ENCODE measurements around the gene RSPRY1.
"Not testable (repeated sequence)": the region's sequence is repeated elsewhere in the genome, so short reads cannot be mapped to it uniquely, and the experiment has no call there.

Gene RSPRY1

DNA sequence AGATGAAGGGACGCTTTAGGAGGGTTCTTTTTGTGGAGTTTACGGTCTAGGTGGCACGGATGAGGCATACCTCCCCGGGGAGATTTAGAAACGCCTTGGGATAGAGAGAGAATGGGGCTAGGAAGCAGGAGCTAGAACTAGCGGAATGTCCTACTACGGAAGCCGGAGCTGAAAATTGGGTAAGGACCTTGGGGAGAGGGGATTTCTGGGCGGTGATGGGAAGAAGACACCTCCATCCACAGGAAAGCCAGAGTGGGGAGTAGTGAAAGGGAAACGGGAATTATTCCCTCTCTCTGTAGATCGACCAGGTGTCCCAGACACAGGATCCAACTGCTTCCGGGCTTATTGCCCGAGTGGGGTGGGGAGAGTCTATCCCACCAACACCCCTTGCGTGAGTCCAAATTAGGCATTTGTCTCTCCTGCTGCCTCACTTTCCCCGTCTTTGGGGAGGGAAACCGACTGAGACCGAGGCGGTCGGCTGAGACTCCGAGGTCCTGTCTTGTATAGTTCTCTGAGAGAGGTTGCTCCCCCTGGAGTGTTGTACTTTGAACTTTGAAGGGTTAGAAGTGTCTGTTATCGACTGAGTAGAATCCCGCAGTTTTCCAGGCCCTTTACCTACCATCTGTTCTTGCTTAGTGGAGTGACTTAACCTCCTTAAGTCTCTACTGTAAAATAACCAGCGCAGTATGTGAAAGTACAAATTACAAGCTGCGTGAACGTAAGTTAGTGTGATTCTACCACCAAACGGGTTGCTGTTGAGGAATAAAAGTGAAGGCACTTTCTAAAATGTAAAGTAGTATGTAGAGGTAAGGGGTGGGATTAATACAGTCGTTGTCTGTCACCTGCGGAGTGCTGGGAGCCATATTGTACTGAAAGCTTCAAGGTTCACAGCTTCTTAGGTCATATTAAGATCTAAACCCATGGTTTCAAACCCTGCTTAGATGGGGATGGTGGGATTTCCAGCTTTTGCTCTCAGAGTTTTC, 1.0 kb downstream of the RSPRY1 start:
- peak; percentile 20 for DNase-seq

DNA sequence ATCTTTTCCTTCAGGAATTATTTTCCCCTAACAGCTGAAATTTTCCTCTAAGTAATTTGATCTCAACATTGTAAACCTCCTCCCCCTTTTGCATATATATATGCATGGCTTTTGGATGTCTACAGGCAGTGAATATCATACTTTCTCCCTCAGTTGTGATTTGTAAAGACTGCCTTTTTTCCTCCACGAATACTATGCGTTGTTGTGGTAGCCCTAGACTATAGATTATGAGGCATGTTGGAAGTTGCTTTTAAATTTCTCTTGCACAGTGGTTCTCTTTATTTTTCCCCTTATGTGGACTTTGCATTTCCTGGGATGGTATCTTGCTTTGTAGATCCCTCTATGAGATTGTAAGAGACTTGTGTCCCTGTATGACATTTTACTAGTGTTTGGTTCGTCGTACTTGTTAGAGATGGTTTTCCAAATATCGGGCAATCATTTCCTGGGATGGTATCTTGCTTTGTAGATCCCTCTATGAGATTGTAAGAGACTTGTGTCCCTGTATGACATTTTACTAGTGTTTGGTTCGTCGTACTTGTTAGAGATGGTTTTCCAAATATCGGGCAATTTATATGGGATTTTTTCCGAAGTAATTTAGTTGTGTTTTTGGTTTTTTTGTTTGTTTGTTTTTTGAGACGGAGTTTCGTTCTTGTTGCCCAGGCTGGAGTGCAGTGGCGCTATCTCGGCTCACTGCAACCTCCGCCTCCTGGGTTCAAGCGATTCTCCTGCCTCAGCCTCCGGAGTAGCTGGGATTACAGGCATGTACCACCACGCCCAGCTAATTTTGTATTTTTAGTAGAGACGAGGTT, 2.0 kb downstream of the RSPRY1 start:
- DNase-seq = not testable (repeated sequence)

DNA sequence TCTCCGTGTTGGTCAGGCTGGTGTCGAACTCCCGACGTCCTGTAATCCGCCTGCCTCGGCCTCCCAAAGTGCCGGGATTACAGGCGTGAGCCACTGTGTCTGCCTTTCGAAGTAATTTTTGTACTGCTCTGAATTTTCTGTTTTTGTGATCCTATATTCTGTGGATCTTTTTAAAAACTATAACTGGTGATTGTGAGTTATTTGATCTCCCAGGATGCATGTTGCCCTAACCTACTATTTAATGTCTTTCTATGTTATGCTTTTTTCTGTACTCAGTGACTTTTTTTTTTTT, 2.5 kb downstream of the RSPRY1 start:
- DNase-seq = no peak

DNA sequence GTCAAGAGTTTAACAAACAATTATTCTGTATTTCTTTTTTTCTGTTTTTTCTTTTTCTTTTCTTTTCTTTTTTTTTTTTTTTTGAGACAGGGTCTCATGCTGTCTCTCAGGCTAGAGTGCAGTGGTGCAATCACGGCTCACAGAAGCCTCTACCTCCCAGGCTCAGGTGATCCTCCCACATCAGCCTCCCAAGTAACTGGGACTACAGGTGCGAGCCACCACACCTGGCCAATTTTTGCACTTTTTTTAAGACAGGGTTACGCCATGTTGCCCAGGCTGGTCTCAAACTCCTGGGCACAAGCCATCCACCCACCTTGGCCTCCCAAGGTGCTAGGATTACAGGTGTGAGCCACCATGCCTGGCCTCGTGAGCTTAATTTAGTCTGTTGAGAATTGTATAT, 3.4 kb downstream of the RSPRY1 start:
- not testable (repeated sequence) for DNase-seq

DNA sequence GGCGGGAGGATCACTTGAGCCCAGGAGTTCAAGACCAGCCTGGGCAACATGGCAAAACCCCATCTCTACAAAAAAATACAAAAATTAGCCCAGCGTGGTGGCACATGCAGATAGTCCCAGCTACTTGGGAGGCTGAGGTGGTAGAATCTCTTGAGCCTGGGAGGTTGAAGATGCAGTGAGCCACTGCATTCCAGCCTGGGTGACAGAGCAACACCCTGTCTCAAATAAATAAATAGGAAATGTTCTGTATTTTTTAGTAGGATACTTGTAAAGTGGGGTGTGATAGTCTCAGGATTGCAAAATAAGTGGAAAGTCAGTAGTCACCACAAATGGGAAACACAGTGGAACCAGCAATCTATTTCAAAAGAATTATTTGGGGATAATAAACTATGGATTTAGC, 4.0 kb downstream of the RSPRY1 start:
- DNase-seq = no peak

DNA sequence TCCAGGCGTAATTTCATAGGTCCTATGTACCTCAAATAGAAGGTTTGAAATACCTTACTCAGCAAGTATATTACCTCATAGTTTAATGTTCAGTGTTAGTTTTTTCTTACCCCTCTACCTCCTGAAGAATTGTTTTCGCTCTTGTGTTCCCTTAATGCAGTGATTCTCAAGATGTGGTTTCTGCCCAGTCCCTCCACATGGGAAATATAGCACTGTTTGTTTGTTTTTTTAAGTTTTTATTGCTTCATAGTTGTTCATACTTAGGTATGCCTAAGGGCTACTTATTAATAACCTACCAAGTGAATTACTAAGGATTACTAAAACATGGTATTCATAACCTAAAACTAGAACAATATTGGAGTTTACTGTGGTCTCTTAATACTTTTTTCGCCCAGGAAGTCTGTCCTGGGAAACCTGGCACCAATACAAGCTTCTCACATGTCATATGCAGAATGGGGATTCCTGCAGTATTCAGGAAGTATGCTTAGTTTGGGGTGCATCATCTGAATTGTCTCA, 5.0 kb downstream of the RSPRY1 start:
- DNase-seq = no peak

DNA sequence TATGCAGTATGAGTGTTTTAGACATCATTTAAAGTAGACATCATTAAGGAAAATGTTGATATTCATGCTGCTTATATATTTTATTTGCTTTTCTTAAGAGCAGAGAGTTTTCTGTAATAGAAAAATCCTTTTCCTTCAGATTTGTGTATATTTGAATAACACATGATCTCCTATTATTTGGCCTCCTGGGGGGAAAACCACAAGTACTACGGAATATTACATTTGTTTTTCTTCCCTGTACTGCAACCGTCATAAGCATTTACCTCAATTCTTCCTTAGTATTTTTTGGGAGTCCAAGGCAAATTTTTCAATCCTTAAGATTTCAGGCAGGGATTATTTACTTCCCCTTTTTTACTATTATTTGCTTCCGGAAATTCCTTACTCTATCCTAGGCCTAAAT, 6.0 kb downstream of the RSPRY1 start:
- no peak for DNase-seq

DNA sequence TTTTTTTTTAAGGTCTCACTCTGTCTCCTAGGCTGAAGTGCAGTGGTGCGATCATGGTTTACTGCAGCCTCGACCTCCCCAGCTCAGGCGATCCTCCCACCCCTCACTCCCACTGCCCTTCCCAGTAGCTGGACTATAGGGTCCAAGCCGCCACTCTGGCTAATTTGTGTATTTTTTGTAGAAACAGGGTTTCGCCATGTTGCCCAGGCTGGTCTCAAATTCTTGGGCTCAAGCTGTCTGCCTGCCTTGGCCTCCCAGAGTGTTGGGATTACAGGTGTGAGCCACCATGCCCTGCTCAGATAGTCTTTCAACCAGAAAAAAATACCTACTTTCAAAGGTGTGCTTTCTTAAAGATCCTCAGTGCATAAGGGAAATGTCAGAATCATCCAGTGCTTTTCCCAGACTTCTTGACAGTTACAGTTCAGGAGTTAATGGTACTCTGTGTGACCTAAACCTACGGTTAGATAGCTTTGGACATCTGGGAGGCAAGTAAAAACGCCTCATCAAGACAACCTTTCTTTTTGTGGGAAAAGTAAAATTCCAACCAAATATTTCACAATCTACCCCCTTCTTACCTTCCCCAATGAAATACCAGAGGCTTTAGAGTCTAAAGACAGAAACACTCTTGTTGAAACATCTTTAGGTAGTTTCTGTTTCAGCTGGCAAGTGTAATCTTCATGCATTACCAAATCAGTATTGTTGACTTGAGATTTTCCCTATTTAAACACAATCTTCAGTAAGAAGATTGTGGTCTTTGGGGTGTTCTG, 6.8 kb downstream of the RSPRY1 start:
- DNase-seq = no peak

DNA sequence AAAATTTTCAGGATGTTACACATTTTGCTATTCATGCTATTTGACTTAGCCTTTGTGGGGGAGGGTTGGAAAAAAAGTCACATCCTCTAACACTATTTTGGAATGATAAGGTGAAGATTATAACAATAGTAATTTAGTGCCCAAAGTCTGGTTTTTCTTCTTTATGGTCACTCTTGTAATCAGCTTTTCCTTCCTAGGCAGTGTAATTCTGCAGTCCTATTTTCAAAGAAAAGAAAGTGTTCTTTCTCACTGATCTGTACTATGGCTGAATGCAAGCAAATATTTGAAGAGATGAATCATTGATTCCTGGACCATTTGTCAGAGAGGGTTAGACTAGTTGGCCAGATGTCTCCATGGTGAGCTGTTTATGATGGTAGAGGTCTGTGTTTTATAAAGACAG, 8.4 kb downstream of the RSPRY1 start:
- DNase-seq = no peak

DNA sequence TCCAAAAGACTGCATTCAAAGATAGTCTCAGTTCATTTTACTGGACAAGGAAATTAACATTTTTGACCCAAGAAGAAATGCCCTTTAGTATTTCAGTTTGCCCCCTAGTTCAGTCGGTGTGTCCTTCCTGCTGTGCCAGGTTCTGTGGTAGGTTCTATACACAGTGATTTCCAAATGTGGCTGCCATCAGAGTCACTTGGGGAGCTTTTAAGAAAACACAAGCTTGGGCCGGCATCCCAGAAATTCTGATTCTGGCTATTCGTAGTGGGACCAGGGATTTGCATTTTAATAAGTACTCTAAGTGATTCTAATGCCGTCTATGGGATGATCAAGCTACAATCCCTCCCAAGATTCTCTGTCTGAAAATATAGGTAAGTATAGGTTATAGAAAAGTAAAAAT, 10.2 kb downstream of the RSPRY1 start:
- DNase-seq = no peak

DNA sequence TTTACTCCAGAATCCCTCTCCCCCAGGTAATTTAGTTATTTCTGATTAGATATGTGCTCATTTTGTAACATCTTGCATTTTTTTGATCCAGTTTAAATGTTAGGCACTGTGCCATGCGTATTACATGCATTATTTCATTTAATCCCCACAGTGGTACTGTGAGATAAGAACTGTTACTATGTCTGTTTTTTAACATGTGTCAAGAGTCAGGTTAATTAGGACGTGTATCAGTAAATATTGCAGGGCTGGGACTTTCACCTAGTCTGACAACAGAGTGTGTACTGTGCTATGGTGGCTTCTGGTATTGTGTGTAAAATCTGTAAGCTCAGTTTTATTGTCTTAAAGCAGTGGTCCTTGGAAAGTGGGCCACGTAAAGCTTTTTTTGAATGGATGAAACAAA, 10.6 kb downstream of the RSPRY1 start:
- no peak for DNase-seq

DNA sequence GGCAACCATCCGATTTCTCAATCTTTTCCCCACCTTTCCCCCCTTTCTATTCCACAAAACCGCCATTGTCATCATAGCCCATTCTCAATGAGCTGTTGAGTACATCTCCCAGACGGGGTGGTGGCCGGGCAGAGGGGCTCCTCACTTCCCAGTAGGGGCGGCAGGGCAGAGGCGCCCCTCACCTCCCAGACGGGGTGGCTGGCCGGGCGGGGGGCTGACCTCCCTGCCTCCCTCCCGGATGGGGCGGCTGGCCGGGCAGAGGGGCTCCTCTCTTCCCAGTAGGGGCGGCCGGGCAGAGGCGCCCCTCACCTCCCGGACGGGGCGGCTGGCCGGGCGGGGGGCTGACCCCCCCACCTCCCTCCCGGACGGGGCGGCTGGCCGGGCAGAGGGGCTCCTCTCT, 14.2 kb downstream of the RSPRY1 start:
- not testable (repeated sequence) for DNase-seq

DNA sequence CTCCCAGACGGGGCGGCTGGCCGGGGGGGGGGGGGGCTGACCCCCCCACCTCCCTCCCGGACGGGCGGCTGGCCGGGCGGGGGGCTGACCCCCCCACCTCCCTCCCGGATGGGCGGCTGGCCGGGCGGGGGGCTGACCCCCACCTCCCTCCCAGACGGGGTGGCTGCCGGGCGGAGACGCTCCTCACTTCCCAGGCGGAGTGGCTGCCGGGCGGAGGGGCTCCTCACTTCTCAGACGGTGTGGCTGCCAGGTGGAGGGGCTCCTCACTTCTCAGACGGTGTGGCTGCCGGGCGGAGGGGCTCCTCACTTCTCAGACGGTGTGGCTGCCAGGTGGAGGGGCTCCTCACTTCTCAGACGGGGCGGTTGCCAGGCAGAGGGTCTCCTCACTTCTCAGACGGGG, 14.8 kb downstream of the RSPRY1 start:
- DNase-seq = not testable (repeated sequence)

DNA sequence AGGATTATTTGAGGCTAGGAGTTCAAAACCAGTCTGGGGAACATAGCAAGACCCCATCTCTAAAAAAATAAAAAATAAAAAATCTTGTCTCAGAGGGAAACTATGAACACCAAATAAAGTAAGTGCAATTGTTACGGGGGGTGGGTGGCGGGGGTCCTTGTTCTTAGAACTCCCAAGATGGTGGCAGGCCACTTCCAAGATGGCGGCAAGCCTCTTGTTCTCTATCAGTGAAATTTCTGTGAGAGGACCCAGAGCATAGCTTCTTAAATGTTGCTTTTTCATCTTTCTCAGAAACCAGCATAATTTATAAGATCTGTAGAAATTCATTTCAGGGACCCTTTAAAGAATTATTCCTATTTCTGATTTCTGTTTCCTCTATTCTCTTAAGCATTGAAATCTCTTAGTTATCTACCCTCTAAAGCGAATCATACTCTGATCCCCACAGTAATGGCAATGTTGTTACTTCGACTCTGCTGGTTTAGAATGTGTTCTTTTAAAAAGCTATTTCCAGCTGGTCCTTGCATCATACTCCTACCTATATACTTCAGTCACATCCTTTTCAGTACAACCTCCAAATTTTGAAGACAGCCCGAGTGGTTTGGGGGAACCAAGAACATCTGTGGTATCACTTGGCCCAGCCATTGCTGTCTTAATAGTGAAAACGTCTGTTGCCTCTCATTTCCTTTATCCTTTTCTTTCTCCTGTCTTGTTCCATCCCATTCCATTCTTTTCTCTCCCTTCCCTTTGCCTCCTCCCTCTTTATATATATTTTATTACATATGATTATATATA, 16.2 kb downstream of the RSPRY1 start:
- no peak for DNase-seq

DNA sequence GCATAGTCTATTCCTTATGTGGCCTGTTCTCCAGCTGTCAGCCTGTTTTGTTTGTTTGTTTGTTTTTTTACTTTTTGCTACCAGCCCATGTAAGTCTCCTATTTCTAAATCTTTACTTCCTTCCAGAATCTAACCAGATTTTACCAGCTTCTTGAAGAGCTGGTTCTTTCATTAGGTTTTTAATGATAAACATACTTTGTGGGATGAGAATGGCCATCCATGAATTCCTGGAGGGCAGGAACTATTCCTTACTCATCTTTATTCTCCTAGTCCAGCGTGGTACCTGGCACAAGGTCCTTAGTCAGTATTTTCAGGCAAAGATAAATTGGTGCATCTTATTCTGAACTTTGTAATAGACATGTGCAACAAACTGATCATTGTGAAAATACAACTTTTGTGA, 17.3 kb downstream of the RSPRY1 start:
- no peak for DNase-seq

DNA sequence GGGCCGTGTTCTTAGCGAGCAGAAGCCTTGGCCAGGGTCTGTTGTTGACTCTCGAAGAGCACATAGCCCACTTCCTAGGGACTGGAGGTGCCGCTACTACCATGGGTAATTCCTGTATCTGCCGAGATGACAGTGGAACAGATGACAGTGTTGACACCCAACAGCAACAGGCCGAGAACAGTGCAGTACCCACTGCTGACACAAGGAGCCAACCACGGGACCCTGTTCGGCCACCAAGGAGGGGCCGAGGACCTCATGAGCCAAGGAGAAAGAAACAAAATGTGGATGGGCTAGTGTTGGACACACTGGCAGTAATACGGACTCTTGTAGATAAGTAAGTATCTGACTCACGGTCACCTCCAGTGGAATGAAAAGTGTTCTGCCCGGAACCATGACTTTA, 18.5 kb downstream of the RSPRY1 start:
- DNase-seq = no peak

DNA sequence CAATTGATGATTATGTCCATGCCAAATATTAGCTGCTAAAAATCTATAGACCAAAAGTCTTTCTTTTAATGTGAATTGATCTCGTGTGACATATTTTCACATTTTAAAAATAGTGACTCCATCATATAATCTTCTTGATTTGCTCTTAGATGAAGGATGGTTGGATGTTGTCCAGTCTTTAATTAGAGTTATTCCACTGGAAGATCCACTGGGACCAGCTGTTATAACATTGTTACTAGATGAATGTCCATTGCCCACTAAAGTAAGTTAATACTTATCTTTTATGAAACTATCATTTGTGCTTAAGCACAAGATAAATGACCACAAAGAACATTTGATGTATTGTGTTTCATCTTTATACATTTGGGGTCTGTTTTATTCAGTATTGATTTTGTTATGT, 22.8 kb downstream of the RSPRY1 start:
- DNase-seq = no peak

DNA sequence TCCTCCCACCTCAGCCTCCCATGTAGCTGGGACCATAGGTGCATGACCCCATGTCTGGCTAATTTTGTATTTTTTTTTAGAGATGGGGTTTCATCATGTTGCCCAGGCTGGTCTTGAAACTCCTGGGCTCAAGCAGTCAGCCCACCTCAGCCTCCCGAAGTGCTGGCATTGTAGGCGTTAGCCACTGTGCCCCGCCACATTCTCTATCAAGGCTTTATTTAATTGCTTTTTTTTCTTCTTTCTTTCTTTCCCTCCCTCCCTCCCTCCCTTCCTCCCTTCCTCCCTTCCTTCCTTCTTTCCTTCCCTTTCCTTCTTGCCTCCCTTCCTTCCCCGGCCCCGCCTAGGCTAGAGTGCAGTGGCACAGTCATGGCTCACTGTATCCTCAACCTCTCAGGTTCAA, 23.7 kb downstream of the RSPRY1 start:
- no peak for DNase-seq

DNA sequence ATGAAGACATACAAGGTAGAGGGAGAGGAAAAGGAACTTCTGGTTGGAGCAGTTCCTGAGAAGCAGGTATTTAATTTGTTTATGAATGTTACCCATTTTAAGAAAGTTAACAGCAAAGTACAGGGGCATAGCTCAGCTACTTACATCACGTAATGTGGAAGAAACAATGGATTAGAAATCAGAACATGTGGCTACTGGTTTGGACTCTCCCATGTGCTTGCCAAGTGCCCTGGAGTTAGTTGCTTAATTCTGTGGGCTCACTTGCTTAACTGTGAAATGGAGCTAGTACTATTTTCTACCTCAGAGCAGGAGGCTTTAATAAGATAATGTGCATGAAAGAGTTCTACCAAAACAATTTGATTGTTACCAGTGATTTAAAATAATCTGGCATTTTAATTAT, 27.3 kb downstream of the RSPRY1 start:
- no peak for DNase-seq

DNA sequence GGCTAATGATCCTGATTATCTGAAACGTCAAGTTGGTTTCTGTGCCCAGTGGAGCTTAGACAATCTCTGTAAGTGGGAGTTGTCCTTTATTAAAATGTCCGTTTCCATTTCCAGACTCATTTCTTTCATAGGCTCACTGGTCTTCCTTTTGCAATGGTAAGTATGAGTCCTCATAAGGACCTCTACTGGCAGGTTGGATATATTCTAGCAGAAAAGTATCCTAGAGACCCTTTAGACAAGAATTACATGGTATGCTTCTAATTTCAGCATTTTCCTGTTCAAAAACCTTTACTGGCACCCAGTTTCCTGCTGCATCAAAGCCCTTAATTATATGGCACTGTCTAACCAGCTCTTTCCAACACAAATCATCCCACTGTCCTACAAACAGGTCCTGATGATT, 30.8 kb downstream of the RSPRY1 start:
- DNase-seq = no peak

DNA sequence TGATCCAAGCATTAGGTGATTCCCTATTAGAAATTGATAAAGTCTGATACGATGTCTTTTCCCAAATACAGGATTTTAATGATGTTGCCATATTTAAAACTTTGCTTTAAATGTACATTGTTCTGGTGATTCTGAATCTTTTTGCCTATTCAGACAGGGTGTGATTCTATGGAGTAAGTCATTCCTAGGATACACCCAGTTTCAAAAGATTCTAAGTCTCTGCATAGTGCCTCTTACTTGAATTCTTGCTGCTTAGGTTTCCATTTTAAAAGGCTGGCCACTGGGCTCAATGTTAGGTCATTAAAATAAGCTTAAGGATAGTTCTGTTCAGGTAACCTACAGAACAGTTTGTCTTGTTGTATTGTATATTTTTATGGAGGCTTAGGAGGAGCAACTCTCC, 36.9 kb downstream of the RSPRY1 start:
- no peak for DNase-seq

DNA sequence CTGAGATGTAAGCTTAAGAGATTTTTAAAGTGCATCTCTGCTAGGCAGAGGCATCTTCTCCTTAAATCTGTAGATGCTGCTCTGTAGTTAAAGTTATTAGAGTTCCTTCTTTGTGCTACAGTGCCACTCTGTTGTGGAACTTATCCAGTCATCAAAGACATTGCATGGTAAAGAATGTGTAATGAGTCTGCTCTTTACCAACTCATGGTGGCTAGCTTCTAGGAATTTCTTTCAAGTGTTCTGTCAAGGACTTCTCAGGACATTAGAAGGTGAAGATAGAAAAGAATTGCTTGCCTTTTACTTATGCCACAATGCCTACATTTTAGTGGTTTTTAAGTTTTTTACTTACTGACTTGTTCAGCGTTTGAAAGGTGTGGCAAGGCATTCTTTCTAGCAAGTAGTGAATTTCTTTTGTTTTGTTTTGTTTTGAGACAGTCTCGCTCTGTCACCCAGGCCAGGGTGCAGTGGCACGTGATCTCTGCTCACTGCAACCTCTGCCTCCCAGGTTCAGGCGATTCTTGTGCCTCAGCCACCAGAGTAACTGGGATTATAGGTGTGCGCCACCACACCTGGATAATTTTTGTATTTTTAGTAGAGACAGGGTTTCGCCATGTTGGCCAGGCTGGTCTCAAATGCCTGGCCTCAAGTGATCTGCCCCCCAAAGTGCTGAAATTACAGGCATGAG, 38.7 kb downstream of the RSPRY1 start:
- no peak for DNase-seq
